ENCODE results near the gene SMARCD3.

The SMARCD3 gene

DNA sequence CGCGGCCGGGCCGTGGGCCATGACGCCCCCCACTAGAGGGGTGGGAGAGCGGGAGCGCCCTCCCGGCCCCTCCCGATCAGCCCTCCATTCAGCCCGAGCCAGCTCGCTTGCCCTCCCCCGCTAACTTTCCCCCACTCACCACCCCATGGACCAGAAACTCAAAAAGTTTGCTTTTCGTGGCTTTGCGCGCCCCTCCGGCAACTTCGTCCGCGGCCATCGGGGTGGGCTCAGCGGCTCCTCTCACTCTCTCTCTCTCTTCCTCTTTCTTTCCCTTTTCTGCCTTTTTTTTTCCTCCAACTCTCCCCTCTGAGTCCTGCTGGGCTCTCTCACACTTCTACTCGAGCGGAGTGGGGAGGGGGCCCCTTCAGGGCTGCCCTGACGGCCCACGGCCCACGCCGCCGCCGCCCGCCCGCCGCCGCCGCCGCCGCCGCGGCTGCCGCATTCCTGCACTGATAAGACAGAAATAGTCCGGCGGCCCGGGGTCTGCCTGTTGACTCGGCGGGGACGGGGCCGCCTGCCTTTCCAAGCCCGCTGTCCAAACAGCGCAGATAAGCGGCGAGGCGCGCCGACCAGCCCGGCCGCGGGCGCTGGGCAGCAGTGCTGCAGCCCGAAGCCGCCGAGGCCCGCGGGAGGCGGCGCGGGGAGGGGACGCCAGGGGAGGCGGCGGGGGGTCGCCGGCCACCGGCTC, at the start of gene SMARCD3:
Gene SMARCD3 (minus strand): TSS at position 349 of the 688 bp plus-strand sequence. CDS start 132 bp downstream, at position 217.
- peak; percentile 79 for DNase-seq (ENCODE audit: low spot score)

DNA sequence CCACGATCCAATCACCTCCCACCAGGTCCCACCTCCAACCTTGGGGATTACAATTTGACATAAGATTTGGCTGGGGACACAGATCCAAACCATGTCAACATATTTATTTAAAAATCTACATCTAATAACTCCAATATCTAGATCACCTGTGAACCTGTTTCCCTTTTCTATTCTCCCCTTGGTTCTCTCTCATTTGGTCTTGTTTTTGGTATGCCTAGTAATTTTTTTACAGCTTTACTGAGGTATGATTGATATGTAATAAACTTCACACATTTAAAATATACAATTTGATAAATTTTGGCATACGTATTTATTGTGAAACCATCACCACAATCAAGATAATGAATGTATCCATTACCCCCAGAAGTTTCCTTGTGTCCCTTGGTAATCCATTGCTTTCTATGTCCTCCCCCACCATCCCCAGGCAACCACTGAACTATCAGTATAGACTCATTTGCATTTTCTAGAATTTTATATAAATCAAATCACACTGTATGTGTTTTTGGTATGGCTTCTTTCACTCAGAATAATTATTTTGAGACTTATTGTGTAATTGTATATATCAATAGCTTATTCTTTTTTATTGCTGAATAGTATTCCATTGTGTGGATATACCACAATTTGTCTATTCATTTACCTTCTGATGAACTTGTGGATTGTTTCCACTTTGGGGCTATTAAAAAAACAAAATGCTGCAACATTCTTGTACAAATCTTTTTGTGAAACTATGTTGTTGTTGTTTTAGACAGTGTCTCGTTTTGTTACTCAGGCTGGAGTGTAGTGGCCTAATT, 47.9 kb upstream of the SMARCD3 start:
- DNase-seq (ENCODE audit: low spot score): no peak

DNA sequence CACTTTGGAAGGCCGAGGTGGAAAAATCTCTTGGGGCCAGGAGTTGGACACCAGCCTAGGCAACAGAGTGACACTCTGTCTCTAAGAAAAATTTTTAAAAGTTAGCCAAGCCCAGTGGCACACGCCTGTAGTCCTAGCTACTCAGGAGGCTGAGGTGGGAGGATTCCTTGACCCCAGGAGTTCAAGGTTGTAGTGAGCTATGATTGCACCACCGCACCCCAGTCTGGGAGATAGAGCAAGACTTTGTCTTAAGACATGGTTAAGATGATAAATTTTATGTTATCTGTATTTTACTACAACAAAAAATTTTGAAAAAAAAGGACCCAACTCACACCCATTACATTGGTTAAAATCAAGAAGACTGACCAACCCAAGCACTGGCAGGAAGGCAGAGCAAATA, 44.4 kb upstream of the SMARCD3 start:
- DNase-seq (ENCODE audit: low spot score): no peak

DNA sequence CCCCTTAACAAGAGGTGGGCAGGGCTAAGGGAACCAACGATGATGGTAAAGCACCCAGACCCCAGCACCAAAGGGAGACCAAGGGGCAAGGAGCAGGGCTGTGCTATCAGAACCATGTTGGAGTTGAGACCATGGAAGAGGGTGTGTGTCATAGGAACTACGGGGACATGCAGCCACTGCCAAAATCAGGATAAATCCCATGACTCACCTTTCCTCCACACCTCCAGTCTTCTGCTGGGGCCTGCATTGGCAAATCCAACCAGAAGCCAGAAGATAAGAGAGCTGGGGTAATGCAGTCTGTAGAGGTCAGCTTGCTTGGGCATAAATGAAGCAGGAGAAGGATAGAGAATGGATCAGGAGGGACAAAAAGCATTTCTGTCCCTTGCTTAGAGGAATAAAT, 42.7 kb upstream of the SMARCD3 start:
- no peak for DNase-seq (ENCODE audit: low spot score)

DNA sequence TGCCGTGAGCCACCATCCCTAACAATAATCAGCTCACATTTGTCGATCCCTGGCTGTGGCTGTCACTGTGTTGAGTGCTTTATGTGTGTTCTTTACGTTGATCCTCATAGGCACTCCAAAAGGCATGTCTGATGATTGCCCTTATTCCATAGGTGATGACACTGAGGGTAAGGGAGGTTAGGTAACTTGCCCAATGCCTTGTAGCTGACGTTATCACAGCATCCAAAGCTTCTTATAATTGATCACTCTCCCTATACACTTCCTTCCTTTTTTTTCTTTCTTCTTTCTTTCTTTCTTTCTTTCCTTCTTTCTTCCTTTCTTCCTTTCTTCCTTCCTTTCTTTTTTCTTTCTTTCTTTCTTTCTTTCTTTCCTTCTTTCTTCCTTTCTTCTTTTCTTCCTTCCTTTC, 41.9 kb upstream of the SMARCD3 start:
- no peak for DNase-seq (ENCODE audit: low spot score)

DNA sequence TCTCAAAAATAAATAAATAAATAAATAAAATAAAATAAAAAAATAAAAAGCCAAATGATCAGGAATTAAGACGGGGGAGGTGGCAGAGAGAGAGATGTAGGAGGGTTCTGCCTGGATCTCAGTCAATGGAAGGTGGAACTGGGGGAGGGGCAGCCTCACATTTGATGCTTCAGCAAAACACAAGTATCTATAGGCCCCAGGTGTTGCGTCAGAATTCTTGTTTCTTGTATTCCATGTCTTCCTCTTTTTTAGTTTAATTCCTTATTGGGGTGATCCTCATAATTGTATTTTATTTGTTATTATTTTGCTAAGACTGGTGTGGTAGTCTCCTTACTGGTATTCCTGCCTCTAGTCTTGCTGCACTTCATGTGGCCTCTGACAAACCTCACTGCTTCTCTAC, 41.4 kb upstream of the SMARCD3 start:
- DNase-seq (ENCODE audit: low spot score): no peak

DNA sequence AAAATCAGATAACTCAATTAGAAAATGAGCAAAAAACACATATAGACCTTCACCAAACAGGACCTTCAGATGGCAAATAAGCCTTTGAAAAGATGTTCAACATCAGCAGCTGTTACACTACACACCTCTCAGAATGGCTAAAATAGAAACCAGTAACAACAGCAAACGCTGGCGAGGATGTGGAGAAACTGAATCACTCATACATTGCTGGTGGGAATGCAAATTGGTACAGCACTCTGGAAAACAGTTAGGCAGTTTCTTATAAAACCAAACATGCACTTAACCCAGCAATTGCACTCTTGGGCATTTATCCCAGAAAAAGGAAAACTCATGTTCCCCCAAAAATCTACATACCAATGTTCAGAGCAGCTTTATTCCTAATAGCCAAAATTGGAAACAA, 37.7 kb upstream of the SMARCD3 start:
- no peak for DNase-seq (ENCODE audit: low spot score)

DNA sequence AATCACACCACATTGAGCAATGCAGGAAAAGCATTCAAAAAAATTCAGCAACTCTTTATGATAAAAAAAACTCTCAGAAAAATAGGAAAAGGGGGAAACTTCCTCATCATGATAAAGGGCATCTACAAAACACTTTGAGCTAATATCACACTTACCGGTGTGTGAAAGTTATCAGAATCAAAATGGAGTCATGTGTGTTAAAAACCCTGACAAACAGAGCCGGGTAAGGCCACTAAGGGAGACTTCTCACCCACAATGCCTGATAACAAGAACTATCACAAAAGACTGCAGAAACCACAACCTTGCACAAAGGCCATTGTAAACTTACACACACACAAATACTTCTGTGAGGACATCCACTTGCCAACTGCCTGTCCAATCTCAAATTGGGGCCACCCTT, 34.8 kb upstream of the SMARCD3 start:
- no peak for DNase-seq (ENCODE audit: low spot score)

DNA sequence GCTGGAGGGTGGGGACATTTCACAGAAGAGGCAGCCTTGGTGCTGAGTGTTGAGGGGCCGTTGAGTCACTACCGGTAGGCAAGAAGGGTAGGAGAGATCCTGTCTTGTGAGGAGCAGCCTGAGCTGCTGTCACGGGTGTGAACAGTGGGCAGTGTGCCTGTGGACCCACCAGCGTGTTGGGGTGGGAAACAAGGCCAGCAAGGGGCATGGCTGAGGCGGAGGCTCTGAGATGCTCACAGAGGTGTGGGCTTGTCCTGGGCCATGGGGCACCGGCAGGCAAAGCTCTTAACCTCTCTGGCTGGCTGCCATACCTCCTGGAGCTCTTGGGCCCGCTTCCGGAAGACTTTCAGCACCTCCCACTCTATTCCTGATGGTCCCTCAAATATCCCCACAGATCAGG, 33.6 kb upstream of the SMARCD3 start:
- no peak for DNase-seq (ENCODE audit: low spot score)

DNA sequence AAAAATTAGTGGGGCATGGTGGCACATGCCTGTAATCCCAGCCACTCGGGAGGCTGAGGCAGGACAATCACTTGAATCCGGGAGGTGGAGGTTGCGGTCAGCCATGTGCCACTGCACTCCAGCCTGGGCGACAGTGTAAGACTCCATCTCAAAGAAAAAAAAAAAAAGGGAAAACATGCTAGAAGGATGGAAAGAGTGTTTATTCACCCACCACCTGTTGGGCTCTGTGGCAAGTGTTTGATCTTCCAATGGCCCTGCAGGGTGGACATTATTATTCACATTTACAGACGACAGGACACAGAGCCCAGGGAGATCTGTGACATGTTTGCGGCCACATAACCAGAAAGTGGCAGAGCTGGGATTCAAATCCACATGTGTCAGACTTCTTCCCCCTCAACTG, 33.2 kb upstream of the SMARCD3 start:
- DNase-seq (ENCODE audit: low spot score): no peak

DNA sequence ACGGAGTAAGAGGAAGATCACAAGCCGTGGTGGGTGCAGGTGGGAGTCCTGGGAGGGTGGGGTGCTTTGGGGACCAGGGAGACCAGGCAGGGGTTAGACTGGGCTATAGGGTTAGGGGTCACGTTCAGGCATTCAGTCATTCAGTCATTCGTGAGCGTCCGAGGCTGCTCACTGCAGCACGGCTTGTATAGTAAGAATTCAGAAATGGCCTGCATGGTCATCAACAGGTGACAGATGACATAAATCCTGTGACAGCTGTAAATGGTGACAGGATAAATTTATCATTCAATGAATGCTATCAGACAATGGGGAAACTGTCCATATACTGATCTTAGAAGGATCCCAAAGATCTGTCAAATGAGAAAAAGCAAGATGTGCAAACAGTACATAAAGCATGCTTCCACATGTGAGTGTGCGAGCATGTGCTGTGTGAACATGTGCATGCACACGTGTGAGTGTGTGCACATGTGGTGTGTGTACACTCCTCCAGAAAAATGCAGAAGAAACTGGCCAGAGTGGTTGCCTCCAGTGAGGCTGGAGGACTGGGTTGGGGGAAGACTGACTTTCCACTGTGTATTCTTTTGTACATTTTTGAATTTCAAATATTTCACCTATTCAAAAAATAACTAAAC, 32.0 kb upstream of the SMARCD3 start:
- no peak for DNase-seq (ENCODE audit: low spot score)

DNA sequence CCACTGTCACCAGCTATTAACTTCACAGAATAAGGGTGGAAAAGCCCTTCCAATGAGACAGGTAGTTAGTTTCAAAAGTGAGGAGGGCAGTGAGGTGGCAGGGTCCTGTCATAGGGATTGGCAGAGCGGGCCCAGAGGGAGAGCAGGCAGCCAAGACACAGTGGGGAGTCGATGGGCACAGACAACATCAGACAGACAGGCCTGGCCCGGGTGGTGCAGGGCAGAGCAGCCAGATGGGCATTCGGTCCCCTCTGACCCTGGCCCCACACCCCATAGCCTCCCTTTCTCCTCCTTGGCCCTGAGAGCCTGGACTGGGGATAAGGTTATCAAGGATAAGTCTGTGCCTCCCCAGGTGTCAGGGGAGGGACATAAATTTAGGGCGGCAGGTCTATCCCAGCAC, 31.4 kb upstream of the SMARCD3 start:
- no peak for DNase-seq (ENCODE audit: low spot score)

DNA sequence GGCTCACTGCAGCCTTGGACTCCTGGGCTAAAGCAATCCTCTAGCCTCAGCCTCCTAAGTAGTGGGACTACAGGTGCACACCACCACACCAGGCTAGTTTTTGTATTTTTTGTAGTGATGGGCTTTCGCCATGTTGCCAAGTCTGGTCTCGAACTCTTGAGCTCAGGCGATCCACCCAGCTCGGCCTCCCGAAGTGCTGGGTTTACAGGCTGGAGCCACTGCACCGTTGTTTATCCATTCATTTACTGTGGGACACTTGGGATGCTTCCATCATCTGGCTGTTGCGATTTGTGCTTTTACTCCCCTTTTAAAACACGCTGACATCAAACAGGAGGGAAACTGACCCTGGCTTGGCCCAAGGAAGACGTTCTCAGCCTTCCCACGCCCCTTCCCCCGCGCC, 30.5 kb upstream of the SMARCD3 start:
- DNase-seq (ENCODE audit: low spot score): no peak

DNA sequence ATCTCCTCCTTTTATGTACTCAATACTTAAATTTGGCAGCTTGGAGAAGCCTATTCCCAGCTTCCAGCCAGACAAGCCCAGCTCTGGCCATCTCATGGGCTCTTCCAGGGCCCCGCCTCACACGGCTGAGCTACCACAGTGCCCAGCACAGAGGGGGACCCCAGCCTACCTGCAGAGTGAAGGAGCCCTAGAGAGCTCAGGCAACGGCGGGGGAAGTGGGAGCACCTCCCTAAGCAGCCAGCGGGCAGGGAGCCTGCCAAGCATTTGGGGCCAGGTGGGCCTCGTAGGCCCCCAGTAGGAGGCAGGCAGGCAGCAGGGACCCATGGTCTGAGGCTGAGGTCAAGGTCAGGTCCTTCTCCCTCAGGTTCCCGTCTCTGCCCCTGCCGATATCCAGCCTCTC, 29.1 kb upstream of the SMARCD3 start:
- DNase-seq (ENCODE audit: low spot score): no peak

DNA sequence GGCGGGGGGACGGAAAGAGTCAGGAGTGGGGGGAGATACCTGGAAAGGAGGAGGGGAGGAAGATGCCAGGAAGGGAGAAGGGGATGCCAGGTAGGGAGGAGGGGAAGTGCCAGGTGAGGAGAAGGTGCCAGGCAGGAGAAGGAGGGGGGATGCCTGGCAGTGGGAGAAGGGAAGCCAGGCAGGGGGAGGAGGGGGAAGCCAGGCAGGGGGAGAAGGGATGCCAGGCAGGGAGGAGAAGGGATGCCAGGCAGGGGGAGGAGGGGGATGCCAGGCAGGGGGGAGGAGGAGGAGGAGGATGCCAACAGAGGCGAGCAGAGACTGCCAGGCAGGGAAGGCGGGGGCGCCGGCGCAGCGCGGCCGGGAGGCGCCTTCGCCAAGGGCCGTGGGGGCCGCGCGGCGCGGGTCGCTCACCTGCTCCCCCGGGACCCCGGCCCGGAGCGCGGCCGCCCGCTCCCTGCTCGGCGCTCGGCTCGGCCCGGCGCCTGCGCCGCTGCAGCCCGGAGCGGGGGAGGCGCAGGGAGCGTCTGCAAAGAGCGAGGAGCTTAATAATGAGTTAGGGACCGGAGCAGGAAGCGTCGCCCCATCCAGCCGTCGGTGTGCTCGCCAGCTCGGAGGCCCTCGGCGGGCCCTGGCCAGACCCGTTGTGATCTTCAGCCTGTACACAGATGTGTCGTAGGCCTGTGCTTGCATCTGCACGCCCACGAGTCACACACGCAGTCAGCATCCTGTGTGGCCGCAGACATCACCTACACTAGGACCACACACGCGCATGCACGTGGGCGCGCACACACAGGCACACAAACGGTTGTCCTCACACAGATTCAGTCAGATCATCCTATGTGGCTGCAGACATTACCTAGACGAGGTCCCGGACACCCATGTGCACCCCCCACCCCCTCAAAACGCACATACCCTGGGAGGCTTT, 28.4 kb upstream of the SMARCD3 start:
- peak; percentile 80 for DNase-seq (ENCODE audit: low spot score)

DNA sequence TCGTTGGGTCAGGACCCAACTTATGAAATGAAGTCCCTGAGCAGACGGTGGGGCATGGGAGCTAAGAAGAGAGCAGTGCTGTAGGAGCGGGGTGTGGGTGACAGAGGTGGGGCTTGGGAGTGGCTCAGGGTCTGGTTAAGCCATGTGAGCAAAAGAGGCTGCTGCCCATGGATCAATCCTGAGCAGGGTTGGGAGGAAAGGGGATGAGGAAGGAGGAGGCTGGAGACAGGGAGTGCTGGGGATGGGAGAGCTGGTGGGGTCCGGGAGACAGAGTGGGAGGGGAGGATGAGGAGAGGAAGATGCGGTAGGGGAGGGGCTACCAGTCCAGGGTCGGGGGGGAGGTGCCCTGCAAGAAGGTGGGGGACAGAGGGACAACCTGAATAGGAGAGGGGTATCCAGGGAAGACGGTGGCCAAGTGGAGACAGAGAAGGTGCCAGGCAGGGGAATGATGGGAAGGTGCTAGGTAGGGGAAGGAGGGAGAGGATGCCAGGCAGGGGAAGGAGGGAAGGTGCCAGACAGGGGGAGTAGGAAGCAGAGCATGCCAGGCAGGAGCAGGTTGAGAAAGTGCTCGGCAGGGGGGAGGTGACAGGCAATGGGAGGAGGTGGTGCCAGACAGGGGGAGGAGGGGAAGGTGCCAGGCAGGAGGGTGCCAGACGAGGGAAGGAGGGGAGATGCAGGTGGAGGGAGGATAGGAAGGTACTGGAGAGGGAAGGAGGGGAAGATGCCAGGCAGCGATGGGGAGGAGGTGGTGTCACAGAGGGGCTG, 27.5 kb upstream of the SMARCD3 start:
- no peak for DNase-seq (ENCODE audit: low spot score)

DNA sequence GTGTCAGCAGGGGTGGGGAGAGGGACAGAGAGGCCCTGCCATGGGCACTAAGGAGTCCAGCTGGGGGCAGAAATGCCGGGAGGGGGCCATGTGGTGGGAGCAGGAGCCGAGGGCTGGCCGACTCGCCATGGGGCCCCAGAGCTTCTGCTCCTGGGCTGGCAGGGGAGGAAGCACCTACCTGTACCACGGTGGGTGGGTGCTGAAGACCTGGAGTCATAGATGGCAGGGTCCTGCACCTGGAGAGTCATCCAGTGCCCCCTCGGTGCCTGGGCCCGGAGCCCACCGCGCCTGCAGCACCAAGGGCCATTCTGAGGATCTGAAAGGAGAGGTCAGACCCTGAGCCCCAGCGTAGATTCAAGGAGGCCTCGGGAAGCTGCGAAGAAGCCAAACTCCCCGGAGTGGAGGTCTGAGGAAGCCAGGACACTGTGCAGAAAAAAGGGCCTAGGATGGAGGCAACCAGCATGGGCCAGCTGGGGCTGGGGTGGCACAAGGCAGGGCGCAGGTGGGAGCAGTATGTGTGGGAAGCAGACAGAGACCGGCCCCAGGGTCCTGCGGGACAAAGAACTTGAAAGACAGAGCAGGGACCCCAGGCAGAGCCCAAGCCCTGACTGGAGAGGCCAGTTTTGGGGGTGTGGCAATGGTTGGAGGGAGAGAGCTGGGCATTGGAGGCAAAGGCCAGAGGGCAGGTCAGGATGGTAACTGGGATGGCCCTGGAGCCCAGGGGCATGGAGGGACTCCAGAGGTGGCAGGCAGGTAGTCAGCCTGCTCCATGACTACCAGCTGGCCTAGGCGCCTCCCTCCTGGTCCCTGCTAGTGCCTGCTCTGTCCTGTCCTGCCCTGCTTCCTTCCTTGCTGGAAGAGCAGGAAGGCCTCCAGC, 26.7 kb upstream of the SMARCD3 start:
- DNase-seq (ENCODE audit: low spot score): no peak

DNA sequence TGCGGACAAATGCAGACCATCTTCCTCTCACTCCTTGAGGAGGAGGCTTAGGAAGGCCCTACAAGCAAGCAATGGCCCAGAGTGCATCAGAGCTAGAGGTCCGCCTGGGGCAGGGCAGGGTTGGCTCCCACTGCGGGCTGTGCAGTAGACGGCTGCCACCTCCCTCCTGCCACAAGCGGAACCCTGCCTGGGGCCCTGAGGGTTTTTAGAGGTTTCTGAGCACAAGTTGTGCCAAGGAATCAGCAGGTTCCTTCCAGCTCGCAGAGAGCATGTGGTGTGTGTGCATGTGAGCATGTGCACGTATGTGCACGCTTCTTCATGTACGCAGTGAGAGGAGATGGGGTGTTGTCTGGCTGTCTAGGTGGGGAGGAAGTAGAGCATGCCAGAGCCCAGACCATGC, 25.9 kb upstream of the SMARCD3 start:
- no peak for DNase-seq (ENCODE audit: low spot score)

DNA sequence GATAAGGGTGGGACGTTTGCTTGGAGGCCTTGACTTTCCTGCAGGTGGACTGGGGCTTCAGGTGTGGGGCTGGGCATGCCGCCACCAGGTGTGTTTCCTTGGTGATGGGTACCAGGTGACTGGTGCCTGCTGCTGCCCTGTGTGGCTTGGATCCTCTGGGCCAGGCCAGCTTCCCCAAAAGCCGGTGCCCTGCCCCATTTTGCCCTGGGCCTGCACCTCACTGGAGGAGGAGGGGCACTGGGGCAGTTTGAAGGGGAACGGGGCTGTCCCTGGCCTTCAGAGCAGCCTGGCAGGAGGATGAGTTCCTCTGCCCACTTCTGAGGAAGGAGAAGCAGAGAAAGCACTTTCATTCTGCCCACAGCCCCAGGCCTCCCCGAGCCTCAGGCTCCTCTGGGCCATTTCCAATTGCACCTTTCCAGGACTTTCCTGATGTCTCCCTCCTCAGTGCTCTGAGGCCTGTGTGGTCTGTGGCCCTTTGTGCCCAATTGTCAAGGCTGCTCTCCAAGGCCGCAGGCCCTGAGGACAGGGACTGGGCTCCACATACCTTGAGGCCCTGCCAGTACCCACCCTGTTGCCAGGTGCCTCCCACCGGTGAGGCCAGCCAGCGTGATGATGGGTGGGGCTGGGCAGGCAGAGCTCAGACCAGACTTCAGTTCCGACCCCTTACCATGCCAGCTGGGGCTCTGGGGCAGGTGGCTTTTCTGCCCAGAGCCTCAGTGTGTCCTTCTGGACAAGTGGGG, 25.3 kb upstream of the SMARCD3 start:
- no peak for DNase-seq (ENCODE audit: low spot score)

DNA sequence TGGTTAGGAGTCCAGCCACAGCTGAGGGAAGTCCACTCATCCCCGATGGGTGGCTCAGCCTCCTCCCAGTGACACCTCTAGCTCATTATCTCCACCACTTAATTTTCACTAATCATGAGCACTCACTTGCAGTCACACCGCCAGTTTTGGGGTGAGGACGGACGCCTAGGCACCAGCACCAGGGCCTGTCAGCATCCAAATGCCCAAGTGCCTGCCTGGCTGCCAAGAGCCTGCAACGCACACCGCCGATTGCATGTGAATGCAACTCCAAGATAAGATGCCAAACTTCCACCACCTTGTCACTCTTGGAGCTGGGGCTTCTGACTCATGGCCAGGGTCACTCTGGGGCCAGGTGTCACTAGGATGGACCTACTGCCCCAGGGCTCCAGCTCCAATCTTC, 24.4 kb upstream of the SMARCD3 start:
- DNase-seq (ENCODE audit: low spot score): no peak

Measured in HuH-7 (cell line).